ENCODE measurements around the gene HECTD1.

GRCh38 chr14:31204593-31205534 is 2.7 kb downstream of the HECTD1 start:
- TF ChIP-seq CTCF (IDR thresholded peaks at IDR 0.05) (no peak), POLR2A (IDR thresholded peaks at IDR 0.05) (no peak)
